PC-3 (cell line): ENCODE data around the gene PLEKHA1. TPM values are rescaled to one million over a fixed set of nuclear protein-coding genes. Genes with fewer than 3 reads are reported as not detected.

Experiments used
- ATAC-seq: fragments of 200-7000 bp; cut with Tn5 transposase; 2 replicates; pipeline ENCODE4 v1.9.1; 2020; ENCODE audit warnings: mild to moderate bottlenecking, moderate library complexity
- BruUV-seq: library from RNA; stranded (reverse); fragments of 400-500 nt; replicated peaks from 2 replicates; lab custom pipeline; 2021; lab: Mats Ljungman, UMichigan
- CTCF ChIA-PET: fragments of 300-600 bp; sonication (Branson Sonifier 250); formaldehyde crosslinking; loops from one replicate; lab custom pipeline; 2022; ENCODE audit warnings: antibody characterized with exemption; lab: Charles Lee
- POLR2A ChIA-PET: fragments of 300-600 bp; sonication (Branson Sonifier 250); formaldehyde crosslinking; loops from one replicate; lab custom pipeline; 2022; ENCODE audit warnings: antibody characterized with exemption; ENCODE audit not compliant: unreplicated experiment; lab: Charles Lee
- DNase-seq: peaks from one replicate; pipeline ENCODE4 v3.0.0-alpha.2; 2015
- H2AFZ ChIP-seq: fragments of 300-600 bp; sonication (generic); 2 replicates; pipeline ENCODE4 v1.6.0; 2016; ENCODE audit warnings: antibody characterized with exemption, low read length
- H3F3A ChIP-seq: fragments of 300-600 bp; sonication (generic); one replicate; pipeline ENCODE4 v1.6.0; 2017; ENCODE audit warnings: antibody characterized with exemption, low read length, control low read depth, mild to moderate bottlenecking; ENCODE audit not compliant: unreplicated experiment
- H3K27ac ChIP-seq: fragments of 300-600 bp; sonication (generic); 2 replicates; pipeline ENCODE4 v1.5.1; 2016; ENCODE audit warnings: mild to moderate bottlenecking, low read length
- H3K27me3 ChIP-seq: fragments of 300-600 bp; sonication (generic); 2 replicates; pipeline ENCODE4 v1.6.1; 2016; ENCODE audit warnings: low read length, mixed read lengths
- H3K36me3 ChIP-seq: fragments of 300-600 bp; sonication (generic); 2 replicates; pipeline ENCODE4 v1.6.1; 2016; ENCODE audit warnings: low read depth, mixed run types, low read length, mixed read lengths
- H3K4me1 ChIP-seq: fragments of 300-600 bp; sonication (generic); 2 replicates; pipeline ENCODE4 v1.5.1; 2016; ENCODE audit warnings: low read length; ENCODE audit not compliant: insufficient read depth
- H3K4me2 ChIP-seq: fragments of 300-600 bp; sonication (generic); 2 replicates; pipeline ENCODE4 v1.6.0; 2016; ENCODE audit warnings: low read length
- H3K4me3 ChIP-seq: fragments of 300-600 bp; sonication (generic); 2 replicates; pipeline ENCODE4 v1.5.1; 2016; ENCODE audit warnings: mild to moderate bottlenecking, low read length, mixed read lengths
- H3K79me2 ChIP-seq: fragments of 300-600 bp; sonication (generic); 2 replicates; pipeline ENCODE4 v1.6.1; 2017; ENCODE audit warnings: low read length, mixed read lengths
- H3K9ac ChIP-seq: fragments of 300-600 bp; sonication (generic); 2 replicates; pipeline ENCODE4 v1.6.0; 2016; ENCODE audit warnings: mild to moderate bottlenecking, low read length
- H3K9me2 ChIP-seq: fragments of 300-600 bp; sonication (generic); replicated peaks from 2 replicates; pipeline ENCODE4 v1.6.1; 2016; ENCODE audit warnings: mixed run types, low read length, mixed read lengths
- H3K9me3 ChIP-seq: fragments of 300-600 bp; sonication (generic); 2 replicates; pipeline ENCODE4 v1.6.1; 2016; ENCODE audit warnings: low read length, mixed read lengths
- H4K20me1 ChIP-seq: fragments of 300-600 bp; sonication (generic); 2 replicates; pipeline ENCODE4 v1.6.1; 2016; ENCODE audit warnings: low read length, mixed read lengths
- CTCF ChIP-seq: fragments of 300-600 bp; sonication (generic); conservative IDR thresholded peaks from 2 replicates; pipeline ENCODE4 v1.5.1; 2017; ENCODE audit warnings: antibody characterized with exemption, low read depth, mild to moderate bottlenecking, low read length
- EZH2 ChIP-seq: fragments of 300-600 bp; sonication (generic); IDR thresholded peaks from one replicate; pipeline ENCODE4 v1.6.1; 2017; ENCODE audit warnings: antibody characterized with exemption, mild to moderate bottlenecking, low read length; ENCODE audit not compliant: unreplicated experiment
- EZH2phosphoT487 ChIP-seq: fragments of 300-600 bp; sonication (generic); IDR thresholded peaks from 2 replicates; pipeline ENCODE4 v1.6.1; 2018; ENCODE audit warnings: mild to moderate bottlenecking, antibody characterized with exemption, low read length, borderline replicate concordance
- intact Hi-C: fragments of 100-400 bp; cut with micrococcal nuclease; formaldehyde crosslinking; loops from 2 replicates; pipeline ENCODE4 v1.9.0; 2023
- total RNA-seq: library from RNA; depleted of rRNA; stranded (reverse); fragments of >200 nt; gene quantifications from 2 replicates; pipeline ENCODE4 v1.2.3, GENCODE V29; 2014

Gene PLEKHA1
- total RNA-seq, 1 experiment from 2014 or later, result 5.2 TPM

- no peaks in the 10 kb centered on the region for H3K9me3 ChIP-seq
- DNase-seq (no peak), ATAC-seq (no peak)
- intact Hi-C loops, result no loop called here
- H3K4me1 ChIP-seq, result no peaks in the 10 kb centered on the region
- TF ChIP-seq EZH2phosphoT487 (no peak), EZH2 (no peak), CTCF (no peak)
- ChIA-PET CTCF (no interaction called here), POLR2A (no interaction called here)
- no peak overlapping the region for H3K4me2 ChIP-seq
- no peaks in the 10 kb centered on the region for H4K20me1 ChIP-seq
- H3K79me2 ChIP-seq, result no peaks in the 10 kb centered on the region
- H3F3A ChIP-seq, result no peaks in the 10 kb centered on the region
- no peak overlapping the region for H3K4me3 ChIP-seq
- H2AFZ ChIP-seq, result no peak overlapping the region
- H3K36me3 ChIP-seq, result no peaks in the 10 kb centered on the region
- no TSS peak for BruUV-seq
- H3K27ac ChIP-seq, result no peak overlapping the region
- no peaks in the 10 kb centered on the region for H3K9me2 ChIP-seq
- H3K9ac ChIP-seq, result no peak overlapping the region
- no peaks in the 10 kb centered on the region for H3K27me3 ChIP-seq
Observed at GRCh38 chr10:122407375-122408125, 33.0 kb downstream of the PLEKHA1 start.

GRCh38 chr10:122413327-122413726 lies 38.8 kb downstream of the PLEKHA1 start:
- Histone ChIP-seq H3K4me3 (no peak overlapping the region), H3K79me2 (no peaks in the 10 kb centered on the region), H3K4me2 (no peak overlapping the region), H4K20me1 (no peaks in the 10 kb centered on the region), H3K9ac (no peak overlapping the region), H3K27me3 (no peaks in the 10 kb centered on the region), H3K9me3 (no peaks in the 10 kb centered on the region), H3F3A (no peaks in the 10 kb centered on the region), H3K36me3 (0 out of 2 replicates have a peak, but pooled peaks cover 2% of the 10 kb centered on the region), H3K9me2 (no peaks in the 10 kb centered on the region), H3K27ac (no peak overlapping the region), H3K4me1 (no peaks in the 10 kb centered on the region), H2AFZ (no peak overlapping the region)
- ATAC-seq (no peak), DNase-seq (no peak)
- BruUV-seq, result no TSS peak
- TF ChIP-seq EZH2 (no peak), EZH2phosphoT487 (no peak)
- intact Hi-C loops, result no loop called here
- POLR2A ChIA-PET, result no interaction called here
- CTCF ChIA-PET, result no interaction called here

GRCh38 chr10:122417667-122418066 lies 43.2 kb downstream of the PLEKHA1 start:
- ChIA-PET CTCF (no interaction called here), POLR2A (no interaction called here)
- DNase-seq (no peak), ATAC-seq (no peak)
- TF ChIP-seq EZH2phosphoT487 (no peak), CTCF (no peak), EZH2 (no peak)
- no peaks in the 10 kb centered on the region for H3K9me2 ChIP-seq
- no peak overlapping the region for H3K27ac ChIP-seq
- H3K36me3 ChIP-seq, result 0 out of 2 replicates have a peak, but pooled peaks cover 2% of the 10 kb centered on the region
- H3K27me3 ChIP-seq, result no peaks in the 10 kb centered on the region
- no peak overlapping the region for H3K4me2 ChIP-seq
- H3K4me1 ChIP-seq, result no peaks in the 10 kb centered on the region
- no peak overlapping the region for H3K9ac ChIP-seq
- intact Hi-C loops, result no loop called here
- no TSS peak for BruUV-seq
- H3K9me3 ChIP-seq, result no peaks in the 10 kb centered on the region
- H3K79me2 ChIP-seq, result no peaks in the 10 kb centered on the region
- H3F3A ChIP-seq, result no peaks in the 10 kb centered on the region
- H3K4me3 ChIP-seq, result no peak overlapping the region
- no peak overlapping the region for H2AFZ ChIP-seq
- no peaks in the 10 kb centered on the region for H4K20me1 ChIP-seq
